Thyroid gland (tissue), 4 donors: ENCODE results near the gene ADIG.

ENCODE experiments used
- POLR2A ChIP-seq, 2 donors: fragments of 450-650 bp; IDR thresholded peaks; one replicate each; pipeline ENCODE4 v1.6.1; 2017; ENCODE audit warnings: antibody characterized with exemption in 2 of 2, mild to moderate bottlenecking in 2 of 2, moderate library complexity in 1 of 2
- TF ChIP-seq, protein P1 (sequence below), 6 experiments: fragments of 200-600 bp in 3 of 6; fragments of 450-650 bp in 3 of 6; sonication (generic) in 3 of 6; IDR thresholded peaks; one replicate each; pipeline ENCODE4 v1.5.1; 2016 to 2019; ENCODE audit warnings: antibody characterized with exemption in 6 of 6, mild to moderate bottlenecking in 2 of 6, inconsistent platforms in 1 of 6, moderate library complexity in 1 of 6

GRCh38 chr20:38603286-38603685 lies 22.3 kb downstream of the ADIG start:
- TF ChIP-seq, protein P1, sequence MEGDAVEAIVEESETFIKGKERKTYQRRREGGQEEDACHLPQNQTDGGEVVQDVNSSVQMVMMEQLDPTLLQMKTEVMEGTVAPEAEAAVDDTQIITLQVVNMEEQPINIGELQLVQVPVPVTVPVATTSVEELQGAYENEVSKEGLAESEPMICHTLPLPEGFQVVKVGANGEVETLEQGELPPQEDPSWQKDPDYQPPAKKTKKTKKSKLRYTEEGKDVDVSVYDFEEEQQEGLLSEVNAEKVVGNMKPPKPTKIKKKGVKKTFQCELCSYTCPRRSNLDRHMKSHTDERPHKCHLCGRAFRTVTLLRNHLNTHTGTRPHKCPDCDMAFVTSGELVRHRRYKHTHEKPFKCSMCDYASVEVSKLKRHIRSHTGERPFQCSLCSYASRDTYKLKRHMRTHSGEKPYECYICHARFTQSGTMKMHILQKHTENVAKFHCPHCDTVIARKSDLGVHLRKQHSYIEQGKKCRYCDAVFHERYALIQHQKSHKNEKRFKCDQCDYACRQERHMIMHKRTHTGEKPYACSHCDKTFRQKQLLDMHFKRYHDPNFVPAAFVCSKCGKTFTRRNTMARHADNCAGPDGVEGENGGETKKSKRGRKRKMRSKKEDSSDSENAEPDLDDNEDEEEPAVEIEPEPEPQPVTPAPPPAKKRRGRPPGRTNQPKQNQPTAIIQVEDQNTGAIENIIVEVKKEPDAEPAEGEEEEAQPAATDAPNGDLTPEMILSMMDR (IDR thresholded peaks at IDR 0.05), result no peak
- no peak for TF ChIP-seq POLR2A (IDR thresholded peaks at IDR 0.05)
